Measurements from ENCODE around the gene MAN2A2. TPM values are rescaled to one million over a fixed set of nuclear protein-coding genes. Genes with fewer than 3 reads are reported as not detected.

Gene MAN2A2
- total RNA-seq, 1 donor from 2014 or later, result 18.5 TPM

GRCh38 chr15:90947577-90948357 lies 44.7 kb downstream of the MAN2A2 start:
- Histone ChIP-seq H3K9me3 (ENCODE audit: insufficient read depth, low read depth, low read length) (no peaks in the 10 kb centered on the region), H2AFZ (ENCODE audit: low read depth, low read length) (no peak overlapping the region), H3K79me2 (ENCODE audit: insufficient read depth, low read length) (no peaks in the 10 kb centered on the region), H3K4me3 (ENCODE audit: insufficient read depth, low read depth, low read length) (no peak overlapping the region), H3K27ac (ENCODE audit: low read depth, low read length) (no peak overlapping the region), H4K20me1 (ENCODE audit: insufficient read depth, low read length) (peaks cover 2% of the 10 kb centered on the region), H3K9ac (ENCODE audit: low read length) (no peak overlapping the region), H3K36me3 (ENCODE audit: insufficient read depth, low read length) (peaks cover 45% of the 10 kb centered on the region), H3K4me1 (ENCODE audit: insufficient read depth, low read length) (no peaks in the 10 kb centered on the region), H3K27me3 (ENCODE audit: insufficient read depth, low read length) (no peaks in the 10 kb centered on the region), H3K4me2 (ENCODE audit: low read length) (no peak overlapping the region)
- no peak overlapping the region for H3K27ac Mint-ChIP-seq (ENCODE audit: unreplicated experiment)
- TF ChIP-seq EZH2 (IDR thresholded peaks at IDR 0.05; ENCODE audit: insufficient read depth, low read length) (no peak), CTCF (IDR thresholded peaks at IDR 0.05; ENCODE audit: insufficient read depth, low read depth, low read length) (no peak)
- H3K36me3 Mint-ChIP-seq (ENCODE audit: low read depth, unreplicated experiment), result peaks cover 33% of the 10 kb centered on the region
- H3K4me3 Mint-ChIP-seq (ENCODE audit: unreplicated experiment), result no peak overlapping the region
- no peaks in the 10 kb centered on the region for H3K4me1 Mint-ChIP-seq (ENCODE audit: low read depth, unreplicated experiment)
- FAIRE-seq (no peak), DNase-seq (ENCODE audit: low read depth) (no peak)
- H3K27me3 Mint-ChIP-seq (ENCODE audit: low read depth, unreplicated experiment), result no peaks in the 10 kb centered on the region
- H3K9me3 Mint-ChIP-seq (ENCODE audit: unreplicated experiment), result no peaks in the 10 kb centered on the region

GRCh38 chr15:90948506-90948905 lies 45.4 kb downstream of the MAN2A2 start:
- peaks cover 34% of the 10 kb centered on the region for H3K36me3 Mint-ChIP-seq (ENCODE audit: low read depth, unreplicated experiment)
- no peaks in the 10 kb centered on the region for H3K27me3 Mint-ChIP-seq (ENCODE audit: low read depth, unreplicated experiment)
- no peak for FAIRE-seq
- H3K9ac ChIP-seq (ENCODE audit: low read length), result no peak overlapping the region
- H3K27me3 ChIP-seq (ENCODE audit: insufficient read depth, low read length), result no peaks in the 10 kb centered on the region
- H4K20me1 ChIP-seq (ENCODE audit: insufficient read depth, low read length), result no peaks in the 10 kb centered on the region
- H3K79me2 ChIP-seq (ENCODE audit: insufficient read depth, low read length), result no peaks in the 10 kb centered on the region
- no peak overlapping the region for H3K27ac ChIP-seq (ENCODE audit: low read depth, low read length)
- TF ChIP-seq EZH2 (IDR thresholded peaks at IDR 0.05; ENCODE audit: insufficient read depth, low read length) (no peak), CTCF (IDR thresholded peaks at IDR 0.05; ENCODE audit: insufficient read depth, low read depth, low read length) (no peak)
- H3K4me2 ChIP-seq (ENCODE audit: low read length), result no peak overlapping the region
- no peaks in the 10 kb centered on the region for H3K9me3 Mint-ChIP-seq (ENCODE audit: unreplicated experiment)
- no peak overlapping the region for H3K4me3 ChIP-seq (ENCODE audit: insufficient read depth, low read depth, low read length)
- DNase-seq (ENCODE audit: low read depth), result no peak
- H3K36me3 ChIP-seq (ENCODE audit: insufficient read depth, low read length), result peaks cover 41% of the 10 kb centered on the region
- no peak overlapping the region for H3K27ac Mint-ChIP-seq (ENCODE audit: unreplicated experiment)
- H3K4me1 ChIP-seq (ENCODE audit: insufficient read depth, low read length), result no peaks in the 10 kb centered on the region
- no peak overlapping the region for H3K4me3 Mint-ChIP-seq (ENCODE audit: unreplicated experiment)
- H3K9me3 ChIP-seq (ENCODE audit: insufficient read depth, low read depth, low read length), result no peaks in the 10 kb centered on the region
- no peak overlapping the region for H2AFZ ChIP-seq (ENCODE audit: low read depth, low read length)
- no peaks in the 10 kb centered on the region for H3K4me1 Mint-ChIP-seq (ENCODE audit: low read depth, unreplicated experiment)
